IMR-90 (cell line): ENCODE results near the gene SRP54. TPM values are rescaled to one million over a fixed set of nuclear protein-coding genes. Genes with fewer than 3 reads are reported as not detected.

Experiments
- ATAC-seq: fragments of 200-7000 bp; cut with Tn5 transposase; 2 replicates; pipeline ENCODE4 v1.9.1; 2020; ENCODE audit warnings: low read depth, mild to moderate bottlenecking, moderate library complexity
- BruUV-seq: library from RNA; stranded (reverse); fragments of 400-500 nt; replicated peaks from 2 replicates; lab custom pipeline; 2021; lab: Mats Ljungman, UMichigan
- CTCF ChIA-PET: fragments of 300-600 bp; formaldehyde crosslinking; extraction: SDS; loops from one replicate; lab custom pipeline; 2021; ENCODE audit warnings: antibody characterized with exemption; lab: Yijun Ruan, JAX
- POLR2A ChIA-PET: fragments of 300-600 bp; sonication (Branson Sonifier 250); formaldehyde crosslinking; loops from one replicate; lab custom pipeline; 2022; ENCODE audit warnings: antibody characterized with exemption; ENCODE audit not compliant: unreplicated experiment; lab: Charles Lee
- DNase-seq: peaks from one replicate; pipeline ENCODE4 v3.0.0; 2013
- H2AFZ ChIP-seq: replicated peaks from 2 replicates; pipeline ENCODE3; 2013; ENCODE audit warnings: low read length, mild to moderate bottlenecking; ENCODE audit not compliant: poor library complexity
- H2AK5ac ChIP-seq: 2 replicates; pipeline ENCODE4 v1.6.1; 2013; ENCODE audit warnings: low read depth, low read length, inconsistent platforms
- H2AK9ac ChIP-seq: replicated peaks from 2 replicates; pipeline ENCODE3; 2013; ENCODE audit warnings: mild to moderate bottlenecking, low read depth, low read length, moderate library complexity; ENCODE audit not compliant: poor library complexity
- H2BK120ac ChIP-seq: 2 replicates; pipeline ENCODE4 v1.6.1; 2013; ENCODE audit warnings: low read depth, low read length, inconsistent platforms
- H2BK15ac ChIP-seq: 3 replicates; pipeline ENCODE4 v1.6.1; 2013; ENCODE audit warnings: low read depth, low read length, inconsistent platforms
- H2BK20ac ChIP-seq: 2 replicates; pipeline ENCODE4 v1.6.1; 2013; ENCODE audit warnings: low read depth, mild to moderate bottlenecking, inconsistent platforms, low read length, moderate library complexity
- H2BK5ac ChIP-seq: 2 replicates; pipeline ENCODE4 v1.6.1; 2013; ENCODE audit warnings: mild to moderate bottlenecking, low read depth, low read length, inconsistent platforms; ENCODE audit not compliant: poor library complexity, severe bottlenecking
- H3K14ac ChIP-seq: replicated peaks from 2 replicates; pipeline ENCODE4 v1.6.1; 2013; ENCODE audit warnings: low read depth, low read length, inconsistent platforms
- H3K18ac ChIP-seq: 2 replicates; pipeline ENCODE4 v1.6.1; 2013; ENCODE audit warnings: low read depth, low read length, control low read depth
- H3K23ac ChIP-seq: 2 replicates; pipeline ENCODE4 v1.6.1; 2013; ENCODE audit warnings: low read depth, low read length, inconsistent platforms
- H3K27ac ChIP-seq: 2 replicates; pipeline ENCODE4 v1.5.1; 2013; ENCODE audit warnings: mild to moderate bottlenecking, control low read depth, low read length; ENCODE audit not compliant: insufficient read depth
- H3K27me3 ChIP-seq: 2 replicates; pipeline ENCODE4 v1.6.1; 2013; ENCODE audit warnings: low read length; ENCODE audit not compliant: control insufficient read depth, insufficient read depth
- H3K36me3 ChIP-seq: 2 replicates; pipeline ENCODE4 v1.6.1; 2013; ENCODE audit warnings: low read length, mixed read lengths; ENCODE audit not compliant: control insufficient read depth, insufficient read depth
- H3K4ac ChIP-seq: 2 replicates; pipeline ENCODE4 v1.6.1; 2013; ENCODE audit warnings: low read depth, low read length, inconsistent platforms
- H3K4me1 ChIP-seq: 2 replicates; pipeline ENCODE4 v1.6.1; 2013; ENCODE audit warnings: low read length, mixed read lengths; ENCODE audit not compliant: control insufficient read depth, insufficient read depth
- H3K4me2 ChIP-seq: 2 replicates; pipeline ENCODE4 v1.6.1; 2013; ENCODE audit warnings: low read depth, mild to moderate bottlenecking, control low read depth, low read length, moderate library complexity
- H3K4me3 ChIP-seq: 2 replicates; pipeline ENCODE4 v1.5.1; 2013; ENCODE audit warnings: low read depth, mild to moderate bottlenecking, control low read depth, low read length, moderate library complexity; ENCODE audit not compliant: insufficient read depth
- H3K56ac ChIP-seq: 2 replicates; pipeline ENCODE4 v1.6.1; 2013; ENCODE audit warnings: low read length, inconsistent platforms; ENCODE audit not compliant: insufficient read depth; ENCODE audit errors: extremely low read depth
- H3K79me1 ChIP-seq, 2 experiments: 2 replicates each; pipeline ENCODE4 v1.6.1; 2013; ENCODE audit warnings: low read length in 2 of 2, inconsistent platforms in 1 of 2, low read depth in 1 of 2
- H3K9ac ChIP-seq: 2 replicates; pipeline ENCODE4 v1.6.1; 2013; ENCODE audit warnings: low read depth, low read length, control low read depth
- H3K9me1 ChIP-seq: 2 replicates; pipeline ENCODE4 v1.6.1; 2013; ENCODE audit warnings: low read length, inconsistent platforms; ENCODE audit not compliant: insufficient read depth
- H3K9me3 ChIP-seq: 2 replicates; pipeline ENCODE4 v1.6.1; 2013; ENCODE audit warnings: low read length; ENCODE audit not compliant: control insufficient read depth, insufficient read depth
- H4K20me1 ChIP-seq: 2 replicates; pipeline ENCODE4 v1.6.1; 2013; ENCODE audit warnings: low read length, inconsistent platforms; ENCODE audit not compliant: insufficient read depth
- H4K5ac ChIP-seq: 2 replicates; pipeline ENCODE4 v1.6.1; 2013; ENCODE audit warnings: mild to moderate bottlenecking, low read depth, low read length, control low read depth
- H4K8ac ChIP-seq, 2 experiments: 2 replicates each; pipeline ENCODE4 v1.6.1; 2013; ENCODE audit warnings: low read depth in 2 of 2, low read length in 2 of 2, control low read depth in 1 of 2, inconsistent platforms in 1 of 2
- H4K91ac ChIP-seq: 2 replicates; pipeline ENCODE4 v1.6.1; 2013; ENCODE audit warnings: low read depth, low read length, inconsistent platforms; ENCODE audit not compliant: insufficient read depth
- BHLHE40 ChIP-seq: fragments of 150-350 bp; IDR thresholded peaks from 2 replicates; pipeline ENCODE4 v1.6.1; 2016; ENCODE audit warnings: mild to moderate bottlenecking, low read depth, low read length
- CHD1 ChIP-seq: IDR thresholded peaks from 2 replicates; pipeline ENCODE4 v1.6.1; 2012; ENCODE audit warnings: low read depth, low read length, improper control_type of control experiment
- FOS ChIP-seq: fragments of 150-350 bp; IDR thresholded peaks from 2 replicates; pipeline ENCODE4 v1.6.1; 2016; ENCODE audit warnings: low read depth, low read length
- MAFK ChIP-seq: IDR thresholded peaks from 2 replicates; pipeline ENCODE4 v1.6.1; 2012; ENCODE audit warnings: low read depth, low read length, improper control_type of control experiment
- MAZ ChIP-seq: IDR thresholded peaks from 2 replicates; pipeline ENCODE4 v1.6.1; 2012; ENCODE audit warnings: low read depth, mild to moderate bottlenecking, low read length, improper control_type of control experiment, moderate library complexity, borderline replicate concordance
- MXI1 ChIP-seq: IDR thresholded peaks from 2 replicates; pipeline ENCODE4 v1.6.1; 2012; ENCODE audit warnings: low read depth, mild to moderate bottlenecking, low read length, moderate library complexity, borderline replicate concordance
- NFE2L2 ChIP-seq: fragments of 150-350 bp; IDR thresholded peaks from 2 replicates; pipeline ENCODE4 v1.6.1; 2016; ENCODE audit warnings: low read depth, mild to moderate bottlenecking, low read length
- POLR2A ChIP-seq: IDR thresholded peaks from 2 replicates; pipeline ENCODE4 v1.6.1; 2012; ENCODE audit warnings: mild to moderate bottlenecking, low read depth, low read length
- RAD21 ChIP-seq: IDR thresholded peaks from 2 replicates; pipeline ENCODE4 v1.6.1; 2012; ENCODE audit warnings: low read length, improper control_type of control experiment
- RCOR1 ChIP-seq: IDR thresholded peaks from 2 replicates; pipeline ENCODE4 v1.6.1; 2012; ENCODE audit warnings: mild to moderate bottlenecking, low read length, improper control_type of control experiment; ENCODE audit not compliant: insufficient replicate concordance
- RFX5 ChIP-seq: IDR thresholded peaks from 2 replicates; pipeline ENCODE4 v1.8.0; 2012; ENCODE audit warnings: low read depth, mild to moderate bottlenecking, low read length, moderate library complexity
- USF2 ChIP-seq: fragments of 150-350 bp; IDR thresholded peaks from 2 replicates; pipeline ENCODE4 v1.6.1; 2017; ENCODE audit warnings: mild to moderate bottlenecking, antibody characterized with exemption, low read length, low read depth
- whole genome bisulfite sequencing, 2 experiments: methylation state at CpG; one replicate each; pipeline versions ENCODE4 v1.1.5 to v1.1.7; 2013; ENCODE audit warnings: missing lambda C conversion rate in 2 of 2; ENCODE audit not compliant: insufficient read length in 1 of 2; ENCODE audit errors: extremely low coverage in 2 of 2; 5-methylcytosine and 5-hydroxymethylcytosine counted together
- dilution Hi-C: fragments of 300-500 bp; cut with HindIII; formaldehyde crosslinking; loops from one replicate; pipeline ENCODE4 v1.14.3; 2018; ENCODE audit warnings: low sequenced_read_pairs; ENCODE audit not compliant: unreplicated experiment
- in situ Hi-C: fragments of 300-500 bp; cut with MboI; formaldehyde crosslinking; loops from 3 replicates; pipeline ENCODE4 v1.14.3; 2019; ENCODE audit warnings: low sequenced_read_pairs, inconsistent platforms, mixed read lengths
- intact Hi-C: fragments of 100-400 bp; cut with micrococcal nuclease; formaldehyde crosslinking; loops from 2 replicates; pipeline ENCODE4 v1.10.0; 2022
- polyA plus RNA-seq, 3 experiments: library from polyadenylated mRNA; depleted of rRNA; stranded (reverse); fragments of >200 nt; gene quantifications; 2 replicates each; pipeline ENCODE4 v1.2.3, GENCODE V29; 2012; ENCODE audit warnings: low replicate concordance in 1 of 3
- total RNA-seq: library from RNA; depleted of rRNA; stranded (reverse); fragments of >200 nt; gene quantifications from 2 replicates; pipeline ENCODE4 v1.2.3, GENCODE V29; 2012

The SRP54 gene
- total and polyA plus RNA-seq, 2 of the 4 experiments (the other 2 are of a cell fraction), result 56.2 to 63.3 TPM

- TF ChIP-seq BHLHE40 (peak; percentile 99), MXI1 (no peak; the same call in 1 of the 2 replicates), POLR2A (peak; percentile 90), FOS (no peak), NFE2L2 (no peak), CHD1 (peak; percentile 87)
These were observed at the start of gene SRP54 (continued) for GRCh38 chr14:34982421-34983147.

- no peak overlapping the region for H3K18ac ChIP-seq
- no peaks in the 10 kb centered on the region for H3K36me3 ChIP-seq
- no CpG with 5 or more reads among the region's 2 CpGs for WGBS, 2 experiments
- no peak for DNase-seq
- H3K9me1 ChIP-seq, result no peaks in the 10 kb centered on the region; the same call in 1 of the 2 replicates
- BruUV-seq, result no TSS peak
- no peak overlapping the region for H3K27ac ChIP-seq
- no peak overlapping the region for H2AK5ac ChIP-seq
- H3K9ac ChIP-seq, result no peak overlapping the region
- no peaks in the 10 kb centered on the region for H3K4me1 ChIP-seq
- H3K4me2 ChIP-seq, result no peak overlapping the region
- H3K9me3 ChIP-seq, result no peaks in the 10 kb centered on the region
- TF ChIP-seq USF2 (no peak), MAFK (no peak), RAD21 (no peak), RFX5 (no peak), MAZ (no peak), CHD1 (no peak), MXI1 (no peak), RCOR1 (no peak)
- H4K20me1 ChIP-seq, result no peaks in the 10 kb centered on the region
- ChIA-PET CTCF (interaction anchor here (1.0 kb wide), 1 partner anchor 13 kb away, joined by 3 read pairs; no protein-coding TSS in a partner anchor), POLR2A (no interaction called here)
- ATAC-seq, result no peak
- no peak overlapping the region for H2BK5ac ChIP-seq
- H2AFZ ChIP-seq, result no peak overlapping the region
- dilution Hi-C loops, result no loop called here
- H4K91ac ChIP-seq, result no peak overlapping the region
- H2BK120ac ChIP-seq, result no peak overlapping the region
- no peak overlapping the region for H4K8ac ChIP-seq
- H3K23ac ChIP-seq, result no peak overlapping the region
- no peaks in the 10 kb centered on the region for H3K79me1 ChIP-seq
- H4K5ac ChIP-seq, result no peak overlapping the region
- no peak overlapping the region for H2BK15ac ChIP-seq
- H3K56ac ChIP-seq, result no peak overlapping the region
- H2AK9ac ChIP-seq, result no peak overlapping the region
- H3K27me3 ChIP-seq, result no peaks in the 10 kb centered on the region
- no peak overlapping the region for H3K4ac ChIP-seq
- no peak overlapping the region for H2BK20ac ChIP-seq
- intact Hi-C loops, result no loop called here
- in situ Hi-C loops, result no loop called here
- no peak overlapping the region for H3K14ac ChIP-seq
- H3K4me3 ChIP-seq, result no peak overlapping the region
These were observed 49.5 kb upstream of the SRP54 start for GRCh38 chr14:34933301-34933700.
